GM23248 (cell line): Measurements from ENCODE around the gene CNTROB.

ENCODE experiments used
- EZH2 ChIP-seq: fragments of 200-600 bp; sonication (generic); IDR thresholded peaks from 2 replicates; pipeline ENCODE4 v1.6.1; 2018; ENCODE audit warnings: antibody characterized with exemption, mild to moderate bottlenecking; ENCODE audit not compliant: insufficient read depth, poor library complexity, severe bottlenecking
- EZH2phosphoT487 ChIP-seq: fragments of 200-600 bp; sonication (generic); IDR thresholded peaks from 2 replicates; pipeline ENCODE4 v1.6.1; 2018; ENCODE audit warnings: antibody characterized with exemption, moderate library complexity, mild to moderate bottlenecking, low read depth; ENCODE audit not compliant: insufficient read depth

DNA sequence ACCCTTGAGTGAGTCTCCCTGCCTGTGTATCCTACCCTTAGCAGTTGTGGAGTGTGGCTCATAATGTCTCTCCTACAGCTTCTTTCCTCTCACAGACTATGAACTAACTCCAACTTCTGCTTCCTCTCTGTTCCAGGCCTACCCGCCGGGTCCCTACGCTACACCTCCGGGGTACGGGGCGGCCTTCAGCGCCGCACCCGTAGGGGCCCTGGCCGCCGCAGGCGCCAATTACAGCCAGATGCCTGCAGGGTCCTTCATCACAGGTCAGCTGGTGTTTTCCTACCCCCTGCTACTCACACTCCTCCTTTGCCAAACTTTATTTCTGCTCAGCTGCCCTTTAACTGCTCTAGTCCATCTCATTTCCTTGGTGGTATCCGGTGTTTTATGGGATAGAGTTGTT, 21.3 kb upstream of the CNTROB start:
- TF ChIP-seq EZH2phosphoT487 (no peak), EZH2 (no peak)
